IMR-90 (cell line): Measurements from ENCODE around the gene TEK. TPM values are rescaled to one million over a fixed set of nuclear protein-coding genes. Genes with fewer than 3 reads are reported as not detected.
A peak's percentile ranks its signal among the peaks of the same experiment; 100 is the strongest.

Source experiments
- ATAC-seq: fragments of 200-7000 bp; cut with Tn5 transposase; 2 replicates; pipeline ENCODE4 v1.9.1; 2020; ENCODE audit warnings: low read depth, mild to moderate bottlenecking, moderate library complexity
- BruUV-seq: library from RNA; stranded (reverse); fragments of 400-500 nt; replicated peaks from 2 replicates; lab custom pipeline; 2021; lab: Mats Ljungman, UMichigan
- CTCF ChIA-PET: fragments of 300-600 bp; formaldehyde crosslinking; extraction: SDS; loops from one replicate; lab custom pipeline; 2021; ENCODE audit warnings: antibody characterized with exemption; lab: Yijun Ruan, JAX
- POLR2A ChIA-PET: fragments of 300-600 bp; sonication (Branson Sonifier 250); formaldehyde crosslinking; loops from one replicate; lab custom pipeline; 2022; ENCODE audit warnings: antibody characterized with exemption; ENCODE audit not compliant: unreplicated experiment; lab: Charles Lee
- DNase-seq: peaks from one replicate; pipeline ENCODE4 v3.0.0; 2013
- H2AFZ ChIP-seq: replicated peaks from 2 replicates; pipeline ENCODE3; 2013; ENCODE audit warnings: low read length, mild to moderate bottlenecking; ENCODE audit not compliant: poor library complexity
- H2AK5ac ChIP-seq: 2 replicates; pipeline ENCODE4 v1.6.1; 2013; ENCODE audit warnings: low read depth, low read length, inconsistent platforms
- H2AK9ac ChIP-seq: replicated peaks from 2 replicates; pipeline ENCODE3; 2013; ENCODE audit warnings: mild to moderate bottlenecking, low read depth, low read length, moderate library complexity; ENCODE audit not compliant: poor library complexity
- H2BK120ac ChIP-seq: 2 replicates; pipeline ENCODE4 v1.6.1; 2013; ENCODE audit warnings: low read depth, low read length, inconsistent platforms
- H2BK15ac ChIP-seq: 3 replicates; pipeline ENCODE4 v1.6.1; 2013; ENCODE audit warnings: low read depth, low read length, inconsistent platforms
- H2BK20ac ChIP-seq: 2 replicates; pipeline ENCODE4 v1.6.1; 2013; ENCODE audit warnings: low read depth, mild to moderate bottlenecking, inconsistent platforms, low read length, moderate library complexity
- H2BK5ac ChIP-seq: 2 replicates; pipeline ENCODE4 v1.6.1; 2013; ENCODE audit warnings: mild to moderate bottlenecking, low read depth, low read length, inconsistent platforms; ENCODE audit not compliant: poor library complexity, severe bottlenecking
- H3K14ac ChIP-seq: replicated peaks from 2 replicates; pipeline ENCODE4 v1.6.1; 2013; ENCODE audit warnings: low read depth, low read length, inconsistent platforms
- H3K18ac ChIP-seq: 2 replicates; pipeline ENCODE4 v1.6.1; 2013; ENCODE audit warnings: low read depth, low read length, control low read depth
- H3K23ac ChIP-seq: 2 replicates; pipeline ENCODE4 v1.6.1; 2013; ENCODE audit warnings: low read depth, low read length, inconsistent platforms
- H3K27ac ChIP-seq: 2 replicates; pipeline ENCODE4 v1.5.1; 2013; ENCODE audit warnings: mild to moderate bottlenecking, control low read depth, low read length; ENCODE audit not compliant: insufficient read depth
- H3K27me3 ChIP-seq: 2 replicates; pipeline ENCODE4 v1.6.1; 2013; ENCODE audit warnings: low read length; ENCODE audit not compliant: control insufficient read depth, insufficient read depth
- H3K36me3 ChIP-seq: 2 replicates; pipeline ENCODE4 v1.6.1; 2013; ENCODE audit warnings: low read length, mixed read lengths; ENCODE audit not compliant: control insufficient read depth, insufficient read depth
- H3K4ac ChIP-seq: 2 replicates; pipeline ENCODE4 v1.6.1; 2013; ENCODE audit warnings: low read depth, low read length, inconsistent platforms
- H3K4me1 ChIP-seq: 2 replicates; pipeline ENCODE4 v1.6.1; 2013; ENCODE audit warnings: low read length, mixed read lengths; ENCODE audit not compliant: control insufficient read depth, insufficient read depth
- H3K4me2 ChIP-seq: 2 replicates; pipeline ENCODE4 v1.6.1; 2013; ENCODE audit warnings: low read depth, mild to moderate bottlenecking, control low read depth, low read length, moderate library complexity
- H3K4me3 ChIP-seq: 2 replicates; pipeline ENCODE4 v1.5.1; 2013; ENCODE audit warnings: low read depth, mild to moderate bottlenecking, control low read depth, low read length, moderate library complexity; ENCODE audit not compliant: insufficient read depth
- H3K56ac ChIP-seq: 2 replicates; pipeline ENCODE4 v1.6.1; 2013; ENCODE audit warnings: low read length, inconsistent platforms; ENCODE audit not compliant: insufficient read depth; ENCODE audit errors: extremely low read depth
- H3K79me1 ChIP-seq, 2 experiments: 2 replicates each; pipeline ENCODE4 v1.6.1; 2013; ENCODE audit warnings: low read length in 2 of 2, inconsistent platforms in 1 of 2, low read depth in 1 of 2
- H3K9ac ChIP-seq: 2 replicates; pipeline ENCODE4 v1.6.1; 2013; ENCODE audit warnings: low read depth, low read length, control low read depth
- H3K9me1 ChIP-seq: 2 replicates; pipeline ENCODE4 v1.6.1; 2013; ENCODE audit warnings: low read length, inconsistent platforms; ENCODE audit not compliant: insufficient read depth
- H3K9me3 ChIP-seq: 2 replicates; pipeline ENCODE4 v1.6.1; 2013; ENCODE audit warnings: low read length; ENCODE audit not compliant: control insufficient read depth, insufficient read depth
- H4K20me1 ChIP-seq: 2 replicates; pipeline ENCODE4 v1.6.1; 2013; ENCODE audit warnings: low read length, inconsistent platforms; ENCODE audit not compliant: insufficient read depth
- H4K5ac ChIP-seq: 2 replicates; pipeline ENCODE4 v1.6.1; 2013; ENCODE audit warnings: mild to moderate bottlenecking, low read depth, low read length, control low read depth
- H4K8ac ChIP-seq, 2 experiments: 2 replicates each; pipeline ENCODE4 v1.6.1; 2013; ENCODE audit warnings: low read depth in 2 of 2, low read length in 2 of 2, control low read depth in 1 of 2, inconsistent platforms in 1 of 2
- H4K91ac ChIP-seq: 2 replicates; pipeline ENCODE4 v1.6.1; 2013; ENCODE audit warnings: low read depth, low read length, inconsistent platforms; ENCODE audit not compliant: insufficient read depth
- CEBPB ChIP-seq: IDR thresholded peaks from 2 replicates; pipeline ENCODE4 v1.6.1; 2012; ENCODE audit warnings: low read depth, low read length, improper control_type of control experiment
- CHD1 ChIP-seq: IDR thresholded peaks from 2 replicates; pipeline ENCODE4 v1.6.1; 2012; ENCODE audit warnings: low read depth, low read length, improper control_type of control experiment
- CTCF ChIP-seq: conservative IDR thresholded peaks from 2 replicates; pipeline ENCODE4 v1.5.1; 2012; ENCODE audit warnings: mild to moderate bottlenecking, low read depth, low read length, improper control_type of control experiment
- ELK1 ChIP-seq: fragments of 150-350 bp; IDR thresholded peaks from 2 replicates; pipeline ENCODE4 v1.6.1; 2016; ENCODE audit warnings: low read depth, mild to moderate bottlenecking, low read length, moderate library complexity, borderline replicate concordance
- FOS ChIP-seq: fragments of 150-350 bp; IDR thresholded peaks from 2 replicates; pipeline ENCODE4 v1.6.1; 2016; ENCODE audit warnings: low read depth, low read length
- MAFK ChIP-seq: IDR thresholded peaks from 2 replicates; pipeline ENCODE4 v1.6.1; 2012; ENCODE audit warnings: low read depth, low read length, improper control_type of control experiment
- MAZ ChIP-seq: IDR thresholded peaks from 2 replicates; pipeline ENCODE4 v1.6.1; 2012; ENCODE audit warnings: low read depth, mild to moderate bottlenecking, low read length, improper control_type of control experiment, moderate library complexity, borderline replicate concordance
- MXI1 ChIP-seq: IDR thresholded peaks from 2 replicates; pipeline ENCODE4 v1.6.1; 2012; ENCODE audit warnings: low read depth, mild to moderate bottlenecking, low read length, moderate library complexity, borderline replicate concordance
- NFE2L2 ChIP-seq: fragments of 150-350 bp; IDR thresholded peaks from 2 replicates; pipeline ENCODE4 v1.6.1; 2016; ENCODE audit warnings: low read depth, mild to moderate bottlenecking, low read length
- POLR2A ChIP-seq: IDR thresholded peaks from 2 replicates; pipeline ENCODE4 v1.6.1; 2012; ENCODE audit warnings: mild to moderate bottlenecking, low read depth, low read length
- RCOR1 ChIP-seq: IDR thresholded peaks from 2 replicates; pipeline ENCODE4 v1.6.1; 2012; ENCODE audit warnings: mild to moderate bottlenecking, low read length, improper control_type of control experiment; ENCODE audit not compliant: insufficient replicate concordance
- RFX5 ChIP-seq: IDR thresholded peaks from 2 replicates; pipeline ENCODE4 v1.8.0; 2012; ENCODE audit warnings: low read depth, mild to moderate bottlenecking, low read length, moderate library complexity
- SMC3 ChIP-seq: fragments of 150-350 bp; IDR thresholded peaks from 2 replicates; pipeline ENCODE4 v1.6.1; 2016; ENCODE audit warnings: low read depth, mild to moderate bottlenecking, antibody characterized with exemption, low read length, moderate library complexity
- USF2 ChIP-seq: fragments of 150-350 bp; IDR thresholded peaks from 2 replicates; pipeline ENCODE4 v1.6.1; 2017; ENCODE audit warnings: mild to moderate bottlenecking, antibody characterized with exemption, low read length, low read depth
- WGBS, 2 experiments: methylation state at CpG; one replicate each; pipeline versions ENCODE4 v1.1.5 to v1.1.7; 2013; ENCODE audit warnings: missing lambda C conversion rate in 2 of 2; ENCODE audit not compliant: insufficient read length in 1 of 2; ENCODE audit errors: extremely low coverage in 2 of 2; 5-methylcytosine and 5-hydroxymethylcytosine counted together
- dilution Hi-C: fragments of 300-500 bp; cut with HindIII; formaldehyde crosslinking; loops from one replicate; pipeline ENCODE4 v1.14.3; 2018; ENCODE audit warnings: low sequenced_read_pairs; ENCODE audit not compliant: unreplicated experiment
- in situ Hi-C: fragments of 300-500 bp; cut with MboI; formaldehyde crosslinking; loops from 3 replicates; pipeline ENCODE4 v1.14.3; 2019; ENCODE audit warnings: low sequenced_read_pairs, inconsistent platforms, mixed read lengths
- intact Hi-C: fragments of 100-400 bp; cut with micrococcal nuclease; formaldehyde crosslinking; loops from 2 replicates; pipeline ENCODE4 v1.10.0; 2022
- polyA plus RNA-seq, 3 experiments: library from polyadenylated mRNA; depleted of rRNA; stranded (reverse); fragments of >200 nt; gene quantifications; 2 replicates each; pipeline ENCODE4 v1.2.3, GENCODE V29; 2012; ENCODE audit warnings: low replicate concordance in 1 of 3
- total RNA-seq: library from RNA; depleted of rRNA; stranded (reverse); fragments of >200 nt; gene quantifications from 2 replicates; pipeline ENCODE4 v1.2.3, GENCODE V29; 2012

The TEK gene
- total and polyA plus RNA-seq, 2 of the 4 experiments (the other 2 are of a cell fraction): 6.3 to 11.7 TPM

GRCh38 chr9:27125030-27125429, 16.0 kb downstream of the TEK start:
- H3K4me2 ChIP-seq: peak overlapping the region; percentile 24
- H3K18ac ChIP-seq: peak overlapping the region; percentile 99
- H4K8ac ChIP-seq: peak overlapping the region; percentile 33 to 93; a peak in 3 of 4 replicates
- no TSS peak for BruUV-seq
- peak overlapping the region; percentile 96 for H2BK20ac ChIP-seq
- H3K27me3 ChIP-seq: no peaks in the 10 kb centered on the region
- CTCF ChIA-PET: interaction anchor here (1.4 kb wide), 1 partner anchor 23 kb away, joined by 3 read pairs; no protein-coding TSS in a partner anchor
- H4K20me1 ChIP-seq: 0 out of 2 replicates have a peak, but pooled peaks cover 3% of the 10 kb centered on the region
- POLR2A ChIA-PET: interaction anchor here (0.6 to 2.2 kb wide), 2 partner anchors 38 to 55 kb away, joined by 3 to 9 read pairs; no protein-coding TSS in a partner anchor
- peak overlapping the region; percentile 76 for H3K14ac ChIP-seq
- WGBS, 2 experiments: 0% methylated on average over 1 of the region's 4 CpGs; no CpG with 5 or more reads in 1 of the 2 experiments
- peak overlapping the region; percentile 73 for H2AK9ac ChIP-seq
- H2BK15ac ChIP-seq: peak overlapping the region; percentile 61; the same call in 2 of the 3 replicates
- peak overlapping the region; percentile 95 for H3K56ac ChIP-seq
- H4K91ac ChIP-seq: peak overlapping the region; percentile 94
- peaks cover 1 to 41% of the 10 kb centered on the region in 2 experiments; a peak in 3 of 4 replicates for H3K79me1 ChIP-seq
- peaks cover 13% of the 10 kb centered on the region; the same call in 1 of the 2 replicates for H3K9me1 ChIP-seq
- peak overlapping the region; percentile 98 for H2BK120ac ChIP-seq
- no peaks in the 10 kb centered on the region; the same call in 1 of the 2 replicates for H3K36me3 ChIP-seq
- intact Hi-C loops (loop anchor here (2.0 to 10.0 kb wide), 6 partner anchors 37 to 230 kb away; partner anchors contain the start of genes CAAP1 and IFT74), dilution Hi-C loops (no loop called here), in situ Hi-C loops (no loop called here)
- peaks cover 3% of the 10 kb centered on the region for H3K9me3 ChIP-seq
- H2AK5ac ChIP-seq: peak overlapping the region; percentile 81; the same call in 1 of the 2 replicates
- DNase-seq: peak; percentile 99
- H2BK5ac ChIP-seq: peak overlapping the region; percentile 99
- peak overlapping the region; percentile 98 for H3K4ac ChIP-seq
- H3K23ac ChIP-seq: peak overlapping the region; percentile 91
- ATAC-seq: peak; percentile 83
- peak overlapping the region; percentile 62 for H3K9ac ChIP-seq
- peak overlapping the region; percentile 83 for H4K5ac ChIP-seq
- H2AFZ ChIP-seq: peak overlapping the region; percentile 66
- peak overlapping the region; percentile 96 for H3K27ac ChIP-seq
- H3K4me3 ChIP-seq: no peak overlapping the region
- H3K4me1 ChIP-seq: peaks cover 19% of the 10 kb centered on the region
- TF ChIP-seq POLR2A (no peak), MXI1 (0 out of 2 replicates have a peak, but pooled peaks have one; percentile 31), CHD1 (no peak; the same call in 1 of the 2 replicates), MAZ (peak; percentile 32; the same call in 1 of the 2 replicates), CTCF (no peak), RFX5 (peak; percentile 35; the same call in 1 of the 2 replicates), NFE2L2 (peak; percentile 54), ELK1 (no peak), USF2 (no peak), FOS (peak; percentile 93), MAFK (0 out of 2 replicates have a peak, but pooled peaks have one; percentile 8), CEBPB (peak; percentile 80), SMC3 (0 out of 2 replicates have a peak, but pooled peaks have one; percentile 16), RCOR1 (peak; percentile 60)
